Superior temporal gyrus (tissue), 1 donor: ENCODE results near the gene BOD1L1.

Experiments
- DNase-seq: peaks from one replicate; pipeline ENCODE4 v3.0.0-alpha.2; 2016; ENCODE audit errors: extremely low spot score

BOD1L1 gene

GRCh38 chr4:13627606-13628311 is at the start of gene BOD1L1:
Gene BOD1L1 (minus strand): TSS chr4:13627725. CDS start chr4:13627587, 138 bp downstream.
- peak; percentile 98 for DNase-seq

GRCh38 chr4:13674971-13675370 is 47.4 kb upstream of the BOD1L1 start:
- no peak for DNase-seq

- DNase-seq: no peak
Observed at GRCh38 chr4:13673167-13673566, 45.6 kb upstream of the BOD1L1 start.

DNA sequence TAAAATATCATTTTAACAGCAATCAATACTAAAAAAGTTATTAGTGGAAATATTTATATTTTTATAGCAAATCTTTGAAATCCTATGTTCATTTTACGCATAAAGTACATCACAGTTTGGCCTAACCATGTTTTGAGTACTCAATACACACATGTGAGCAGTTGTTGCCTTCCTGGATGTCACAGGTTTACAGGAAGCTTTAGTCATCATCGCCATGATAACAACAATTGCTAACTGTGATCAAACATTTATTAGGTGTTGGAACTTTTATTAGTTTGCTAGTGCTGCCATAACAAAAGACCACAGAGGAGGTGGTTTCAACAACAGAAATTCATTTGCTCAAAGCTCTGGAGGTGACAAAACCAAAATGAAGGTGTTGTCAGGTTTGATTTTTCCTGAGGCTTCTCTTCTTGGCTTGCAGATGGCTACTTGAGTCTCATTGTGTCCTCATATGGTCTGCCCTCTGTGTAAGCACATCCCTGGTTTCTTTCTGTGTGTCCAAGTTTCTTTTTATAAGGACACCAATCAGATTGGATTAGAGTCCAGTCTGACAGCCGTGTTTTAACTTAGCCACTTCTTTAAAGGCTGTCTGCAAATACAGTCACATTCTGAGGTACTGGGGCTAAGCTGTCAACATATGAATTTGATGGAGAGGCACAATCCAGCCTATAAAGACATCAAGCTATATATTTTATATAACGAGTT is 43.1 kb upstream of the BOD1L1 start:
- DNase-seq: no peak

- no peak for DNase-seq
Observed at GRCh38 chr4:13665701-13666660, 38.5 kb upstream of the BOD1L1 start.

DNA sequence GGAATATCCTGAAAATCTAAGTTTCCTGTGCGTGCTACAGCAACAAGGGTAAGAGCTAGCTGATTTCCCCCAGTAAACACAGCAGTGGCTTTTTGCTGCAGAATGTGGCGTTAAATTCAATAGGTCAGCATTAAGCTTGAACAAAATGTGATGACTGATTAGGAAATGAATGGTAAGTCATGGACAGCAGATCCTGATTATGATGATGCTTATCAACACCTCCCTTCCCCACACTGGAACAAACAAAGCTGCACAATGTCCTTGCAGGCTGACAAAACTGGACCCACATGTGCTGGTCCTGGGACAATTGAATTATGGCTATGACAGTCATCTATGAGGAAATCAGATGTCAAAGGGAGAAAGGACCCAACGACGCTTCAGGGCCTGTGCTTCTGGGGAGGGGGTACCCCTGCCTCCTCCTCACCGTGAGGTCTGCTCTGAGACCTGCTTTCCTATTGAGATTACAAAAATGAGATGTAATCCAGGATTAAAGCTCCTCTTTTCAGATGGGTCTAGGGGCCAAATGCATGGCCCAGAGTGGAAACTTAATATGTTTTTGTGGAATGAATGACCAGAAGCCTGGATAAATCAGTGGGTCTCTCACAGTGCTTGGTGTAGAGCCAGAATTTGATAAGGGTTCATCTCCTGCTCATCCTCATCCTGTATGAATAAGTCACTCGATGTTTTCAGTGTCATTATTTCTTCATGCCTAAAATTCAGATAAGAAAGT is 32.0 kb upstream of the BOD1L1 start:
- DNase-seq: no peak

- DNase-seq: peak; percentile 91
Observed at GRCh38 chr4:13656569-13657405, 29.3 kb upstream of the BOD1L1 start.

- DNase-seq: peak; percentile 88
Observed at GRCh38 chr4:13654162-13654797, 26.8 kb upstream of the BOD1L1 start.

- no peak for DNase-seq
Observed at GRCh38 chr4:13653766-13654161, 26.2 kb upstream of the BOD1L1 start.

- DNase-seq: no peak
Observed at GRCh38 chr4:13647031-13647430, 19.5 kb upstream of the BOD1L1 start.

- no peak for DNase-seq
Observed at GRCh38 chr4:13645075-13645474, 17.6 kb upstream of the BOD1L1 start.

DNA sequence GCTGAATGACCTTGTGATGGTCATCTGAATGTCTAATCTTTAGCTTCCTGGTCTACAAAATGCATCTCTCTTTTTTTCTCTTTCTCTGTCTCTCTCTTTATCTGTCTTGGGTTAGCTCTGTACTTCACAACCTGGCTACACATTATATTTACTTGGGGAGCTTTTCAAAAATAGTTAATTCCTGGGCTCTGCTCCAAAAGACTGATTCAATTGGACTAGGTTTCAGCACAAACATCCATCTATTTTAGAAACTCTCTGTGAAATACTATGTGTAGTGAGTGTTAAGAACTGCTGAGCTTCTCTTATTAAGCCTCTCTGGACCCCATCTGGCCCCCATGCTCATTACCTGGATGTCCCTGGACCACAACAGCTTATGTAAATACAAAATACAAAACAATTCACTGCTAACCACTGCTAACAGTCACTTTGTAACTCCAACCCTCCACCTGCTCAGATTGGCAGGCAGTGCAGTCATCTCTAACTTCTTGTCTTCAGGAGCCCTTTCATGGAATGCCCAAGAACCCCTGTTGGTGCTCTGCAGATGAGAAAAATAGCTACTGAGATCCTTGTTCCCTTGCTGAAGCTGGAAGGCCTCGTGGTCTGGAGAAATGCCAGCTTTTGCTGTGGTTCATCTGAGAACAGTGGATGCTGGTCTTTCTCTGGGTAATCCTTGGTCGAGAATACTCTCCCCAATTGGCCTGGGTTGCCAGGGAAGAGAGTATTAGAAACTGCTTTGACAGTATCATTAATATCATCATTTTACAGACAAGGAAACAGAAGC is 14.8 kb upstream of the BOD1L1 start:
- DNase-seq: peak; percentile 54

DNA sequence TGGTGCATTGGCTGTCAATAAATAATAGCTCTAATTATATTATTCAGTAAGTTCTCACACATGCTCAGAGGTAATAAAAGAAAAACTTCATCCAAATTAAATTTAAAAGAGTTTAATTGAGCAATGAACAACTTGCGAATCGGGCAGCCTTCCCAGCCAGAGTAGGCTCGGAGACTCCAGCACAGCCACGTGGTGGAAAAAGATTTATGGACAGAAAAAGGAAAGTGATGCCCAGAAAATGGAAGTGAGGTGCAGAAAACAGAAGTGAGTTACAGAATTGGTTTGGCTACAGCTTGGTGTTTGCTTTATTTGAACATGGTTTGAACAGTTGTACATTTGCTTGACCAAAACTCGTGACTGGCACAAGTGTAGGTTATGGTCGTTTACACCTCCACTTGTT is 13.6 kb upstream of the BOD1L1 start:
- DNase-seq: peak; percentile 63

DNA sequence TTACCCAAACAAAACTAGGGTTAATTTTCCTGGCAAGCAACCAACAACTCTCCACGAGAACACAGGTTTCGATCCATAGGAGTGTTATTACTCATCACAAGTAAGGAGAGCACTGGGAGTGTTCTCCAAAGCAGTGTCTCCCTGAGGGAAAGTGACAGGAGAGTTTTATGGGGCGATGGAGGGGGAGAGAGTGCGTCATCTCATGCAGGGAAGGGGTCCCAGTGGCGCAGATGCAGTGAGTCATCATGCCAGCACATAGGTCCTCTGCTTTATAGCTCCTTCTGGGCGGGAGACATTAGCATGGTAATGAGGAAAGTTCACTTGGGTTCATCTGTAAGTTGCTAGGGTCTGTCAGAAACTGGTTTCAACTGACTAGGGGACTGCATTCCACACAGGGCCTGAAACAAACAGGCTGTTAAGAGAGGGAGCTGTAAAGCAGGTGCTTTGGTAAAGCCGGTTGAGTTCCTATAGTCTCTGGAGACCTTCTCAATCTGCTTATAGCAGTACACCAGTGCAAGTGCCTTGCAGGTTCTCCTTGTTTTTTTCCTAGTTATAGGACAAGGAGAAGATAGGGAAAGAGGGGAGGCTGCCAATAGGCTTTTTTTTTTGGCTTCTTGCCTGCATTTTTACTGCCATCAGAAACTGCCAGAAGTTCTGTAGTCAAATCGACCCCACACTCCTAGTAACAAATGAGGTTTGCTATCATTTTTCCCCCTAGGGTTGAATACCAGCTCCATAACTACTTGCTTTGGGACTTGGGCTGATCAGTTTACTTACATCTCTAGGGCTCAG is 12.8 kb upstream of the BOD1L1 start:
- no peak for DNase-seq

DNA sequence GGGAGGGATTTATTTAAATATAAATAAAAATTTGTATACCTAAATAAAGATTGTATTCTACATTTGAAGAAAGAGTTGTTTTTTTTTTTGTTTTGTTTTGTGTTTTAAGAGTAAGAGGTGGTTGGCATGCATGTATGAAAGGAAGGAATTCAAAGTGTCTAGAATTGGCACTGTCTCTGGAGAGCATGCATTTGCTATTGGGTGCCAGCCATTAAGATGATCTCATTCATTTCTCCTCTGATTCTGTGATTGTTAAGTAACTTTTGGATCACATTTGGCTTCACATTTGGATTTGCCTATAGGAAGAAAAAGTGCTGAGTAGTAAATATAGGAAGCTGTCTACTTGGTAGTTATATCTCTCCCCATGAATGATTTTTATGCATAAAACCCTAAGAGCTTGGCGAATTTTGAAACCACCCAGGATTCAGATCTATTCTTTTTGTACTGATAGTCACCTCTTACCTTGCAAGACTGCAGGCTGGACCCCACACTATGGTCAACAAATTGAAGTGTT is 7.8 kb upstream of the BOD1L1 start:
- peak; percentile 58 for DNase-seq

- DNase-seq: no peak
Observed at GRCh38 chr4:13633671-13634070, 6.1 kb upstream of the BOD1L1 start.

GRCh38 chr4:13627178-13627605 is 333 bp downstream of the BOD1L1 start:
- DNase-seq: no peak

DNA sequence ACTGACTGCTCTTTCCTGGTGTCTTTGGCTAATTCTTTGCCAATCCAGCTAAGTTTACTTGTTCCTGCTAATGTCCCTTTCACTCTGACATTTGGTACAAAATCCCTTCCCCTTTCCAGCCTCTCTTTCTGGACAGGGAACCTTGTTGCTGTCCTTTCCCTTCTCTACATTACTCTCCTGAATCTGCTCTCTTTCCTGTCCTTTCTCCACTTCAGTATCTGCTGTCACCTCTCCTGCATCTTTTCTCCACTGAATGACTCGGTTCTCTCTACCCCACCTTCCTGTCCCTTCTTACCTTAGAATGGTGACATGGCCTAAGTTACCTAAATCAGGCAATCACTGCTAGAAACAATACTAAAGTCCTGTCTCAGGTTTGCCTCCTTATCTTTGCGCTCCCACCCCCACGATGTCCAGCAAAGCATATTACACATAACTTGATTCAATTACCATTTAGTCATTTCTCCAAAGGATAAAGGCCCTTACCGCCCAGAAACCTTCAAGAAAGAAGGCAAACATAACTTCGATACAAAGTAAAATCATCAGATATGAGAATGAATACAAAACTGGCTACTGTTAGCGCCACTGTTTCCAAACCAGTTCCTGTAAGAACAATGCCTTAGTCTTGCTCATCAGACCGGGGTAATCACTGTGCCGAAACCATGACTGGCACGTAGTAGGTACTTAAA is 890 bp downstream of the BOD1L1 start:
- no peak for DNase-seq
